ENCODE data around the gene PSMB1.
A peak's percentile ranks its signal among the peaks of the same experiment; 100 is the strongest.

- TF ChIP-seq TP53 (CRISPR knock-in tag; IDR thresholded peaks at IDR 0.05), result no peak
- TF ChIP-seq CTCF (IDR thresholded peaks at IDR 0.05), result peak; percentile 46; the same call in 1 of the 2 replicates
- no peak for TF ChIP-seq TEAD1 (CRISPR knock-in tag; IDR thresholded peaks at IDR 0.05)
- TF ChIP-seq SMAD3 (CRISPR knock-in tag; IDR thresholded peaks at IDR 0.05; ENCODE audit: borderline replicate concordance), result no peak
- TF ChIP-seq, protein P1, sequence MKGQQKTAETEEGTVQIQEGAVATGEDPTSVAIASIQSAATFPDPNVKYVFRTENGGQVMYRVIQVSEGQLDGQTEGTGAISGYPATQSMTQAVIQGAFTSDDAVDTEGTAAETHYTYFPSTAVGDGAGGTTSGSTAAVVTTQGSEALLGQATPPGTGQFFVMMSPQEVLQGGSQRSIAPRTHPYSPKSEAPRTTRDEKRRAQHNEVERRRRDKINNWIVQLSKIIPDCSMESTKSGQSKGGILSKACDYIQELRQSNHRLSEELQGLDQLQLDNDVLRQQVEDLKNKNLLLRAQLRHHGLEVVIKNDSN (CRISPR knock-in tag; IDR thresholded peaks at IDR 0.05), result no peak
- no peak for TF ChIP-seq SP1 (CRISPR knock-in tag; conservative IDR thresholded peaks at IDR 0.05)
- TF ChIP-seq NFE2L1 (CRISPR knock-in tag; IDR thresholded peaks at IDR 0.05), result no peak
- no peak for TF ChIP-seq ZNF423 (CRISPR knock-in tag; IDR thresholded peaks at IDR 0.05)
- TF ChIP-seq, protein P2, sequence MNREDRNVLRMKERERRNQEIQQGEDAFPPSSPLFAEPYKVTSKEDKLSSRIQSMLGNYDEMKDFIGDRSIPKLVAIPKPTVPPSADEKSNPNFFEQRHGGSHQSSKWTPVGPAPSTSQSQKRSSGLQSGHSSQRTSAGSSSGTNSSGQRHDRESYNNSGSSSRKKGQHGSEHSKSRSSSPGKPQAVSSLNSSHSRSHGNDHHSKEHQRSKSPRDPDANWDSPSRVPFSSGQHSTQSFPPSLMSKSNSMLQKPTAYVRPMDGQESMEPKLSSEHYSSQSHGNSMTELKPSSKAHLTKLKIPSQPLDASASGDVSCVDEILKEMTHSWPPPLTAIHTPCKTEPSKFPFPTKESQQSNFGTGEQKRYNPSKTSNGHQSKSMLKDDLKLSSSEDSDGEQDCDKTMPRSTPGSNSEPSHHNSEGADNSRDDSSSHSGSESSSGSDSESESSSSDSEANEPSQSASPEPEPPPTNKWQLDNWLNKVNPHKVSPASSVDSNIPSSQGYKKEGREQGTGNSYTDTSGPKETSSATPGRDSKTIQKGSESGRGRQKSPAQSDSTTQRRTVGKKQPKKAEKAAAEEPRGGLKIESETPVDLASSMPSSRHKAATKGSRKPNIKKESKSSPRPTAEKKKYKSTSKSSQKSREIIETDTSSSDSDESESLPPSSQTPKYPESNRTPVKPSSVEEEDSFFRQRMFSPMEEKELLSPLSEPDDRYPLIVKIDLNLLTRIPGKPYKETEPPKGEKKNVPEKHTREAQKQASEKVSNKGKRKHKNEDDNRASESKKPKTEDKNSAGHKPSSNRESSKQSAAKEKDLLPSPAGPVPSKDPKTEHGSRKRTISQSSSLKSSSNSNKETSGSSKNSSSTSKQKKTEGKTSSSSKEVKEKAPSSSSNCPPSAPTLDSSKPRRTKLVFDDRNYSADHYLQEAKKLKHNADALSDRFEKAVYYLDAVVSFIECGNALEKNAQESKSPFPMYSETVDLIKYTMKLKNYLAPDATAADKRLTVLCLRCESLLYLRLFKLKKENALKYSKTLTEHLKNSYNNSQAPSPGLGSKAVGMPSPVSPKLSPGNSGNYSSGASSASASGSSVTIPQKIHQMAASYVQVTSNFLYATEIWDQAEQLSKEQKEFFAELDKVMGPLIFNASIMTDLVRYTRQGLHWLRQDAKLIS (CRISPR knock-in tag; IDR thresholded peaks at IDR 0.05; ENCODE audit: borderline replicate concordance), result no peak
- TF ChIP-seq, protein P3, sequence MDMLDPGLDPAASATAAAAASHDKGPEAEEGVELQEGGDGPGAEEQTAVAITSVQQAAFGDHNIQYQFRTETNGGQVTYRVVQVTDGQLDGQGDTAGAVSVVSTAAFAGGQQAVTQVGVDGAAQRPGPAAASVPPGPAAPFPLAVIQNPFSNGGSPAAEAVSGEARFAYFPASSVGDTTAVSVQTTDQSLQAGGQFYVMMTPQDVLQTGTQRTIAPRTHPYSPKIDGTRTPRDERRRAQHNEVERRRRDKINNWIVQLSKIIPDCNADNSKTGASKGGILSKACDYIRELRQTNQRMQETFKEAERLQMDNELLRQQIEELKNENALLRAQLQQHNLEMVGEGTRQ (CRISPR knock-in tag; IDR thresholded peaks at IDR 0.05), result no peak
- no peak for TF ChIP-seq SMAD4 (CRISPR knock-in tag; IDR thresholded peaks at IDR 0.05)
Measured at GRCh38 chr6:170516783-170517616, 36.1 kb downstream of the PSMB1 start.
